Measurements from ENCODE around the gene DNAJC15. TPM values are rescaled to one million over a fixed set of nuclear protein-coding genes. Genes with fewer than 3 reads are reported as not detected.

The DNAJC15 gene
- total and polyA plus RNA-seq, 2 donors (not counting 1 experiment from before 2014, with no cell fraction given): 18.5 to 34.6 TPM

DNA sequence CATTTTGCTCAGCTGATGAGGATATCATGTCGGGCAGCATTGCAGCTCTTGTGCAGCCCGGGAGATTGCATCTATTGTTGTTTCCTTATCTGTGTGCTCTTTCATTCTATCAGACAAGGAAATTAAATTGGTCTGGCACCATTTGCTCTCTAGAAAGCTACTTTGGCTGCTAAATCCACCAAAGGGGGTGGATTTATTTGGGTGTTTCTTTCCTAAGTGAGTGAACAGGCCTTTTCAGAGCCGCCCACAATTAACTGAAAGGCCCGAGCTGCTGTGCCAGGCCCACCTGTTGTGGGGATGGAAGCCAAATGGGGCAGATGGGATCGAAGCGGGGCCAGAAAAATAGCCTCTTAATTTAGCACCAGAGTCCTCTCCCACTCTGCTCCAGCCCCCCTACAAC lies 99.4 kb downstream of the DNAJC15 start:
- H3K9ac ChIP-seq (ENCODE audit: insufficient read depth, low read length): no peak overlapping the region
- H3K4me2 ChIP-seq (ENCODE audit: extremely low read depth, insufficient read depth, low read length): no peak overlapping the region
- no peaks in the 10 kb centered on the region for H3K4me1 ChIP-seq (ENCODE audit: control insufficient read depth, extremely low read depth, insufficient read depth, low read length)
- H2AFZ ChIP-seq (ENCODE audit: low read length): no peak overlapping the region
- no peaks in the 10 kb centered on the region for H3K9me3 ChIP-seq (ENCODE audit: control insufficient read depth, insufficient read depth, low read depth, low read length)
- no peaks in the 10 kb centered on the region for H3K27me3 ChIP-seq (ENCODE audit: control insufficient read depth, insufficient read depth, low read length)
- H3K4me3 ChIP-seq (replicated peaks in 1 of 4; ENCODE audit: control extremely low read depth in 1 of 4, insufficient read depth in 1 of 4, low read depth in 3 of 4, low read length in 4 of 4): no peak overlapping the region
- no peaks in the 10 kb centered on the region for H3K79me2 ChIP-seq (ENCODE audit: control insufficient read depth, insufficient read depth, low read length)
- no peaks in the 10 kb centered on the region for H3K36me3 ChIP-seq (ENCODE audit: control insufficient read depth, insufficient read depth, low read length)
- no peak for DNase-seq (ENCODE audit: low read depth in 2 of 2)
- no peak for TF ChIP-seq EZH2 (IDR thresholded peaks at IDR 0.05; ENCODE audit: low read length, missing control alignments)
- TF ChIP-seq, protein P1, sequence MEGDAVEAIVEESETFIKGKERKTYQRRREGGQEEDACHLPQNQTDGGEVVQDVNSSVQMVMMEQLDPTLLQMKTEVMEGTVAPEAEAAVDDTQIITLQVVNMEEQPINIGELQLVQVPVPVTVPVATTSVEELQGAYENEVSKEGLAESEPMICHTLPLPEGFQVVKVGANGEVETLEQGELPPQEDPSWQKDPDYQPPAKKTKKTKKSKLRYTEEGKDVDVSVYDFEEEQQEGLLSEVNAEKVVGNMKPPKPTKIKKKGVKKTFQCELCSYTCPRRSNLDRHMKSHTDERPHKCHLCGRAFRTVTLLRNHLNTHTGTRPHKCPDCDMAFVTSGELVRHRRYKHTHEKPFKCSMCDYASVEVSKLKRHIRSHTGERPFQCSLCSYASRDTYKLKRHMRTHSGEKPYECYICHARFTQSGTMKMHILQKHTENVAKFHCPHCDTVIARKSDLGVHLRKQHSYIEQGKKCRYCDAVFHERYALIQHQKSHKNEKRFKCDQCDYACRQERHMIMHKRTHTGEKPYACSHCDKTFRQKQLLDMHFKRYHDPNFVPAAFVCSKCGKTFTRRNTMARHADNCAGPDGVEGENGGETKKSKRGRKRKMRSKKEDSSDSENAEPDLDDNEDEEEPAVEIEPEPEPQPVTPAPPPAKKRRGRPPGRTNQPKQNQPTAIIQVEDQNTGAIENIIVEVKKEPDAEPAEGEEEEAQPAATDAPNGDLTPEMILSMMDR (conservative IDR thresholded peaks at IDR 0.05 in 1 of 2, IDR thresholded peaks at IDR 0.05 in 1 of 2; ENCODE audit: low read depth in 1 of 2, low read length in 2 of 2): no peak
- no peak overlapping the region for H3K27ac ChIP-seq (ENCODE audit: insufficient read depth, low read length)
- H4K20me1 ChIP-seq (ENCODE audit: control insufficient read depth, extremely low read depth, insufficient read depth, low read length): no peaks in the 10 kb centered on the region

DNA sequence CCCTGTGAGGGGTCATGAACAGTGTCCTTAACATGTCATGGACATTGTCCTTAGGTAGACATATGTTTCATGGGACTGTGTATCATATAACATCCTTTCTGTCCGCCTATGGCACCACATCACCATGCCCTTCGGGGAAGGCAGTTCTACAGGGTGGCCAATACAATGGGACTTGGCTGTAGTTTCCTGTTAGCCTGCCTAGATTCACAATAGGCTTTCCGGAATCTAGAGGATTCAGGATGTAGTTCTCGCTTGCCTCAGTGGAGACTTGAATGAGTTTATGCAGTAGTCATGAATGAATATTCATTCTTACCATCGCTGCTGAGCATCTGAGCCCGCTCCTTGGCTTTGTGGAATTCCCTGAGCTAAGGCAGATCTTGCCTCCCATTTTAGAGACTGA lies 100.5 kb downstream of the DNAJC15 start:
- Histone ChIP-seq H3K27me3 (ENCODE audit: control insufficient read depth, insufficient read depth, low read length) (no peaks in the 10 kb centered on the region), H4K20me1 (ENCODE audit: control insufficient read depth, extremely low read depth, insufficient read depth, low read length) (no peaks in the 10 kb centered on the region), H3K27ac (ENCODE audit: insufficient read depth, low read length) (no peak overlapping the region), H3K9ac (ENCODE audit: insufficient read depth, low read length) (no peak overlapping the region), H3K9me3 (ENCODE audit: control insufficient read depth, insufficient read depth, low read depth, low read length) (no peaks in the 10 kb centered on the region), H3K79me2 (ENCODE audit: control insufficient read depth, insufficient read depth, low read length) (no peaks in the 10 kb centered on the region), H2AFZ (ENCODE audit: low read length) (no peak overlapping the region), H3K4me2 (ENCODE audit: extremely low read depth, insufficient read depth, low read length) (no peak overlapping the region), H3K4me3 (replicated peaks in 1 of 4; ENCODE audit: control extremely low read depth in 1 of 4, insufficient read depth in 1 of 4, low read depth in 3 of 4, low read length in 4 of 4) (no peak overlapping the region), H3K4me1 (ENCODE audit: control insufficient read depth, extremely low read depth, insufficient read depth, low read length) (no peaks in the 10 kb centered on the region), H3K36me3 (ENCODE audit: control insufficient read depth, insufficient read depth, low read length) (no peaks in the 10 kb centered on the region)
- TF ChIP-seq EZH2 (IDR thresholded peaks at IDR 0.05; ENCODE audit: low read length, missing control alignments): no peak
- TF ChIP-seq, protein P1 (conservative IDR thresholded peaks at IDR 0.05 in 1 of 2, IDR thresholded peaks at IDR 0.05 in 1 of 2; ENCODE audit: low read depth in 1 of 2, low read length in 2 of 2): no peak
- DNase-seq (ENCODE audit: low read depth in 2 of 2): no peak

DNA sequence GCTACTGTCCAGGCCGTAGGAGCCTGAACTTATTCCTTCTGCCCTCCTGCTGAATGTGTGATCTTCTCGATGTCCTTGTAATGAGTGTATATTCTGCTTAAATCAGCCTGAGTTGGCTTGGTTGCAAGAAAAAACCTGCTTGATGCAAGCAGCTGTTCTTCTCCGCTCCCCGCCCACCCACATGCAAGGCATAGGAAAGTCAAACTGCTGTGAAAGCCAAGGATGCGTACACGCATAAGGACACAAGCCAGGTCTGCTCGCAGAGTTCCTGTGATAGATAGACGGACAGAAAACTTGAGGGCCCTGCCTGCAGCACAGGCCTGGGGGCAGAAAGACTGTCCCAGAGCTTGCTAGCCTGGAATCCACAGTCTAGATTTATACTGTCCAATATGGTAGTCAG lies 101.1 kb downstream of the DNAJC15 start:
- no peaks in the 10 kb centered on the region for H4K20me1 ChIP-seq (ENCODE audit: control insufficient read depth, extremely low read depth, insufficient read depth, low read length)
- H3K9ac ChIP-seq (ENCODE audit: insufficient read depth, low read length): no peak overlapping the region
- no peak for DNase-seq (ENCODE audit: low read depth in 2 of 2)
- H3K27me3 ChIP-seq (ENCODE audit: control insufficient read depth, insufficient read depth, low read length): no peaks in the 10 kb centered on the region
- no peak for TF ChIP-seq EZH2 (IDR thresholded peaks at IDR 0.05; ENCODE audit: low read length, missing control alignments)
- TF ChIP-seq, protein P1 (conservative IDR thresholded peaks at IDR 0.05 in 1 of 2, IDR thresholded peaks at IDR 0.05 in 1 of 2; ENCODE audit: low read depth in 1 of 2, low read length in 2 of 2): no peak
- H2AFZ ChIP-seq (ENCODE audit: low read length): no peak overlapping the region
- no peaks in the 10 kb centered on the region for H3K9me3 ChIP-seq (ENCODE audit: control insufficient read depth, insufficient read depth, low read depth, low read length)
- no peak overlapping the region for H3K4me2 ChIP-seq (ENCODE audit: extremely low read depth, insufficient read depth, low read length)
- no peaks in the 10 kb centered on the region for H3K79me2 ChIP-seq (ENCODE audit: control insufficient read depth, insufficient read depth, low read length)
- no peaks in the 10 kb centered on the region for H3K36me3 ChIP-seq (ENCODE audit: control insufficient read depth, insufficient read depth, low read length)
- H3K4me1 ChIP-seq (ENCODE audit: control insufficient read depth, extremely low read depth, insufficient read depth, low read length): no peaks in the 10 kb centered on the region
- no peak overlapping the region for H3K27ac ChIP-seq (ENCODE audit: insufficient read depth, low read length)
- H3K4me3 ChIP-seq (replicated peaks in 1 of 4; ENCODE audit: control extremely low read depth in 1 of 4, insufficient read depth in 1 of 4, low read depth in 3 of 4, low read length in 4 of 4): no peak overlapping the region

Measured in fibroblast of lung (primary cell).